GM10266 (cell line): ENCODE data around the gene PTPRN2.

ENCODE experiments used
- DNase-seq: peaks from one replicate; pipeline ENCODE4 v3.0.0; 2012; ENCODE audit errors: extremely low spot score
- CTCF ChIP-seq: IDR thresholded peaks from 2 replicates; pipeline ENCODE4 v1.5.1; 2012; ENCODE audit warnings: mild to moderate bottlenecking, low read depth; ENCODE audit not compliant: control insufficient read depth, insufficient read depth; ENCODE audit errors: missing control alignments

PTPRN2 gene

GRCh38 chr7:158543840-158544239, 43.8 kb downstream of the PTPRN2 start:
- no peak for DNase-seq
- TF ChIP-seq CTCF, result no peak

- TF ChIP-seq CTCF, result no peak
- DNase-seq, result no peak
Observed at GRCh38 chr7:158542651-158543566, 44.7 kb downstream of the PTPRN2 start.

GRCh38 chr7:158541346-158542010, 46.1 kb downstream of the PTPRN2 start:
- TF ChIP-seq CTCF, result no peak
- DNase-seq, result peak; percentile 48

GRCh38 chr7:158539711-158540146, 47.9 kb downstream of the PTPRN2 start:
- no peak for DNase-seq
- no peak for TF ChIP-seq CTCF

- TF ChIP-seq CTCF, result no peak
- DNase-seq, result no peak
Observed at GRCh38 chr7:158538156-158538946, 49.3 kb downstream of the PTPRN2 start.

- no peak for TF ChIP-seq CTCF
- no peak for DNase-seq
Observed at GRCh38 chr7:158537516-158537882, 50.1 kb downstream of the PTPRN2 start.
